GM12874 (cell line): ENCODE data around the gene LZTS2.

Experiments
- TF ChIP-seq, protein P1 (sequence below): IDR thresholded peaks from 2 replicates; pipeline ENCODE4 v1.5.1; 2011; ENCODE audit warnings: low read depth, mild to moderate bottlenecking, control low read depth, low read length, moderate library complexity; ENCODE audit not compliant: insufficient read depth

Gene LZTS2

GRCh38 chr10:101030496-101031127 lies 31.0 kb downstream of the LZTS2 start:
- TF ChIP-seq, protein P1, sequence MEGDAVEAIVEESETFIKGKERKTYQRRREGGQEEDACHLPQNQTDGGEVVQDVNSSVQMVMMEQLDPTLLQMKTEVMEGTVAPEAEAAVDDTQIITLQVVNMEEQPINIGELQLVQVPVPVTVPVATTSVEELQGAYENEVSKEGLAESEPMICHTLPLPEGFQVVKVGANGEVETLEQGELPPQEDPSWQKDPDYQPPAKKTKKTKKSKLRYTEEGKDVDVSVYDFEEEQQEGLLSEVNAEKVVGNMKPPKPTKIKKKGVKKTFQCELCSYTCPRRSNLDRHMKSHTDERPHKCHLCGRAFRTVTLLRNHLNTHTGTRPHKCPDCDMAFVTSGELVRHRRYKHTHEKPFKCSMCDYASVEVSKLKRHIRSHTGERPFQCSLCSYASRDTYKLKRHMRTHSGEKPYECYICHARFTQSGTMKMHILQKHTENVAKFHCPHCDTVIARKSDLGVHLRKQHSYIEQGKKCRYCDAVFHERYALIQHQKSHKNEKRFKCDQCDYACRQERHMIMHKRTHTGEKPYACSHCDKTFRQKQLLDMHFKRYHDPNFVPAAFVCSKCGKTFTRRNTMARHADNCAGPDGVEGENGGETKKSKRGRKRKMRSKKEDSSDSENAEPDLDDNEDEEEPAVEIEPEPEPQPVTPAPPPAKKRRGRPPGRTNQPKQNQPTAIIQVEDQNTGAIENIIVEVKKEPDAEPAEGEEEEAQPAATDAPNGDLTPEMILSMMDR, result no peak

DNA sequence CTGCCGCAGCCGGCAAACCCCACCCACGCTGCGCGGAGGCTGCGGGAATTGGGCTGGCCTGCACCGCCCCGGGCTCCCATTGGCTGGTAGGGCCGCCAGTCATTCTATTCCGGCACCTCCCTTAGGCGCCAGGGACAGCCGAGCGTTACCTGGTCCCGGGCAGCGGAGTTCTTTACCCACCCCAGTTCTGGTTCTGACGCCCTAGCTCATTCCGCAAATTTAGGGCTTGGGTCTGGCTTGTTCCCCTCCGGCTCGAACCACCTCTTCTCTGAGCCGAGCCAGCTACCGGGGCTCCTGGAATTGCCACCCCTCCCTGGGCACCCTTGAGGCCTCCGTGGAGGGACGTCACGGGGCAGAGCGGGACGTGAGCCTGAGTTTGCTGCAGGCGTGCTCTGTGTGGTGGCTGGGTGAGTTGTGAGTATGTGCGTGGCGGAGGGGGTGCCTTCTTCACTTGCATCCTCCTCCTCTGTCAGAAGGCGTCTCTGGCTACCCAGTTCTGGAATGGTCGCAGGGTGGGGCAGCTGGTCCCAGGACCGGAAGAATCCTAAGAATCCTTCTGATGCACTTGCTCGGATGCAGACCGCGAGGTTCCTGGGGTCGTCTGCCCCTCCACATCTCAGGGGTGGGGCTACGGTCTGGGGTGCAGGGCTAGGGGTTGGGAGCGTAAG lies 31.7 kb downstream of the LZTS2 start, which contains the start of the genes PDZD7 and SFXN3:
PDZD7 (minus strand) TSS at position 2 of the 668 bp plus-strand sequence. CDS start 910 bp downstream, outside the sequence.
SFXN3 (plus strand) TSS at position 107 of the 668 bp plus-strand sequence. CDS start 3,461 bp downstream, outside the sequence.
- TF ChIP-seq, protein P1, result no peak

GRCh38 chr10:101031796-101032636 lies 32.4 kb downstream of the LZTS2 start:
- TF ChIP-seq, protein P1, result no peak

DNA sequence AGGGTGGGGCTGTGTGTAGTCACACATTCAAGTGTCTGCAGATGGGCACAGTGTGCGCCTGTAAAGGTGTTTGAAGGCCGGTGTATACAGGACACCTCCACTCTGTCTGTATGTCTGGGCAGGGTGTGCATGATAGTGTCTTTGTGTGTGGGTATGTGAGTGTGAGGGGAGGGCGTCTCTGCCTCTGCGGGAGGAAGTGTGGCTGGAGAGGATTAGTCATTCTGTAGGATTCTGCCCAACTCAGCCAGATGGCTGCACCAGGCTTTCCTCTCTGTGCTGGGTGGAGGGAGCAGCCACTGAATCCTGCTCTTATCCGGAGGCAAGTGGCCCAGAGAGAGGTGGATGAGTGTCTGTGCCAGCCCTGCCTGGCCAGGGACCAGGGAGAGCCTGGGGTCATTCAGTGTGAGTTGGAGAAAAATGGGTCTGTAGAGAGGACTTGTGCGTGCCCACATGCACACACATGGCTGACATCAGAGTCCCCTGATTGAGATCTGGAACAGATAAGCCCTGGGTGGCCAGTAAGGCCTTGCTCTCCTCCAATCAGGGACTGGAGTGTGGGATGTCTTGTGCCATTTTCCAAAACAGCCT lies 33.1 kb downstream of the LZTS2 start:
- TF ChIP-seq, protein P1, result no peak

DNA sequence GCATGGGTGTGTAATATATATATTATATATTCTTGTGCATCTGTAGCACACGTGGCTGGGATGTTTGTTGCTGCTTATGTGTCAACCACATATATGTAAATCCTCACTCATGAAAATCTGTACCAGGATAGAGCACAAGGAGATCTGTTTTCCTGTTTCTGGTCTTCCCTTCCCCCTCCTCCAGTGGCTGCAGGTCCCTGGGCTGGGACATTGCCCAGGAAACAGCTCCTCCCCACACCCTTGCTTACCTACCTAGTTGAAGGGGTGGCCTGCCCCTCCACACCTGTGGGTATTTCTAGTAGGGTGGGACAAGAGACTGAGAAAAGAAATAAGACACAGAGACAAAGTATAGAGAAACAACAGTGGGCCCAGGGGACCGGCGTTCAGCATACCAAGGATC lies 33.7 kb downstream of the LZTS2 start:
- TF ChIP-seq, protein P1, result no peak

DNA sequence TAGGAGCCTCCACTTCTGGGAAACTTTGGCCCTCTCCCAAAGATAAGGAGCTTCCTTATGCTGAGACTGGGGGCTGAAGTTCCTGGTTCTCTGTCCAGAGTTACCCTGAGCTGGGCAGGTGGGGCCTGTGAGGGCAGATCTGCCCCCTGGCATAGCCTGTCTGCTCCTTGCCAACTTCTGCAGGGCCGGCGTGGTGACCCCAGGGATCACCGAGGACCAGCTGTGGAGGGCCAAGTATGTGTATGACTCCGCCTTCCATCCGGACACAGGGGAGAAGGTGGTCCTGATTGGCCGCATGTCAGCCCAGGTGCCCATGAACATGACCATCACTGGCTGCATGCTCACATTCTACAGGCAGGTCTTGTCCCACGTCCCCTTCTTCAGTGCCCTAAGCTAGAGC lies 35.7 kb downstream of the LZTS2 start:
- TF ChIP-seq, protein P1, result no peak
